ENCODE data around the gene ZBTB7A.
A peak's percentile ranks its signal among the peaks of the same experiment; 100 is the strongest.

The ZBTB7A gene

GRCh38 chr19:4066682-4067395, at the start of gene ZBTB7A:
Gene ZBTB7A, minus strand, starts transcription at chr19:4066899. Its CDS starts 11,667 bp downstream, at chr19:4055232.
- H2AFZ ChIP-seq (ENCODE audit: low read depth, low read length): peak within 1 kb of the TSS; percentile 91
- peaks cover 21% of the 10 kb centered on the region for H3K27me3 ChIP-seq (ENCODE audit: insufficient read depth, low read length)
- peaks cover 17% of the 10 kb centered on the region for H3K4me1 ChIP-seq (ENCODE audit: insufficient read depth, low read length)
- peak within 1 kb of the TSS; percentile 60 for H3K4me3 ChIP-seq (ENCODE audit: low read length)
- no peaks in the 10 kb centered on the region for H3K36me3 ChIP-seq (ENCODE audit: insufficient read depth, low read length)
- no peaks in the 10 kb centered on the region for H3K9me3 ChIP-seq (ENCODE audit: low read length)

DNA sequence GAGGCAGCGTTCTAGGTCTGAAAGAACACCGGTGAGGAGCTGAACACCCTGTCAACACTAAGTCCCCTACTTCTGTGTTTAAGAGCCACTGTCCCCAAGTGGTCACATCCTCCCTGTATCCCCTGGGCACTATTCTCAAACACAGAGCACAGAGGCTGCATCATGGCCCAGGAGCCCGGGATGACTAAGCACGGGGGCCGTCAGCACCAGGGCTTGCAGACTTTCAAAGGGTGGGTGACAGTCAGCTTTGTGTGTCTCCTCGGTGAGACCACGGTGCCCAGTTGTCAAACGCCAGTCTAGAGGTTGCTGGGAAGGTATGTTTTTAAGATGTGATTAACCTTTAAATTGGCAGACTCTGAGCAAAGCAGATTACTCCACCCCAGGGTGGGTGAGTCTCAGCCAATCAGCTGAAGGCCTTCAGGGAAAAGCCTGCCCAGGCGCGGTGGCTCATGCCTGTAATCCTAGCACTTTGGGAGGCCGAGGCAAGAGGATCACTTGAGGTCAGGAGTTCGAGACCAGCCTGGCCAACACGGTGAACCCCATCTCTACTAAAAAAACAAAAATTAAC, 49.2 kb upstream of the ZBTB7A start:
- H3K27me3 ChIP-seq (ENCODE audit: insufficient read depth, low read length): no peaks in the 10 kb centered on the region
- H3K4me1 ChIP-seq (ENCODE audit: insufficient read depth, low read length): no peaks in the 10 kb centered on the region
- H3K4me3 ChIP-seq (ENCODE audit: low read length): no peak overlapping the region
- peaks cover 53% of the 10 kb centered on the region for H3K36me3 ChIP-seq (ENCODE audit: insufficient read depth, low read length)
- peaks cover 4% of the 10 kb centered on the region for H3K9me3 ChIP-seq (ENCODE audit: low read length)
- H2AFZ ChIP-seq (ENCODE audit: low read depth, low read length): no peak overlapping the region

DNA sequence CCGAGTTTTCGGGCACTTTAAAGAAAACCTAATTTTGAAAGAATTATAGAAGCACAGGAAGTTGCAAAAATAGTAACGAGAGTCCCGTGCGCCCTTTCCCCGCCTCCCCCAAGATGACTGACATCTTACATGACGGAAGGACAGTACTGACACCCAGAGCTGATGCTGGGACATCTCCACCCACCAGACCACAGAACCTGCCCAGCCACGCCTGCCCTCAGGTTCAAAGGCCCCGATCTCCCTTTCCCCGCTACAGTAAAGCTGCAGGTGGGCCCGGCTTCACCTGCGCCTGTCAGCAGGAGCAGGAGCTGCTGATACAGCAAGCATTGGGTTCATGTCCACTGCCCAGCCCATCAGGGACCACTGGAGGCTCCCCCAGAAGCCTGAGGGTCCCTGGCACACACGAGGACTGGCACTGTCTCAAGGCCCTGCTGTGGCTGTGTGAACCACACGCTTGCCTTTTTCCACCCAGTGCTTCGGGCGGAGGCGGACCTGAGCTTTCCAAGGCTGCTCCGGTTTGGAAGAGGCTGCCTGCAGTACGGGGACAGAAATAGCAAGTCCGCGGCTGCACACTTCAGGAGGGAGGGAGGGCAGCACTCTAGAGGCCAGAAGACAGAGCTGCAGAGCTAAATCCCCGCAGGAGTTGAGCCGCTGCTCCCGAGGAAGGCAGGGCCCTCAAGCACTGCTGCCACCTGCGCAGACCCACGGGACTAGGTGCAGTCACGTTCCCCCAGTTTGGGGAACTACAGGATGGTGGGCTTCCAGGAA, 48.5 kb upstream of the ZBTB7A start:
- Histone ChIP-seq H3K4me3 (ENCODE audit: low read length) (no peak overlapping the region), H3K27me3 (ENCODE audit: insufficient read depth, low read length) (no peaks in the 10 kb centered on the region), H3K4me1 (ENCODE audit: insufficient read depth, low read length) (no peaks in the 10 kb centered on the region), H3K9me3 (ENCODE audit: low read length) (peaks cover 4% of the 10 kb centered on the region), H3K36me3 (ENCODE audit: insufficient read depth, low read length) (peaks cover 59% of the 10 kb centered on the region), H2AFZ (ENCODE audit: low read depth, low read length) (no peak overlapping the region)

DNA sequence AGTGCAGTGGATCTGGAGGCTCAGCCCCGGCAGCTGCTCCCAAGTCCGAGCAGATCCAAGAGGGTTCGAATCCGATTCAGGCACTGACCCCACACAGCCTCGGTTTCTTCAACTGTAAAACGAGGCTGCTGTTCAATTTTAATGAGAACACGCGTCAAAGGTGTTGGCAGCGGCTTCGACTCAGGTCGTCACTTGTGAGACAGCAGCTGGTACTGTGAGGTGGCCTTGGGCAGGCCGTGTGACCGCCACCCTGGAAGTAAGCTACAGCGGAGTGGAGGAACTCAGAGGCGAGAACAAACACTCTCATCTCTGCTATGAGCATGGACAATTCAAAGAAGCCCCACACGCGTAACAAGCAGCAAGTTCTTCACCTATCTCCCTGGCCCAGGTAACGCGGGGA, 47.5 kb upstream of the ZBTB7A start:
- Histone ChIP-seq H3K27me3 (ENCODE audit: insufficient read depth, low read length) (no peaks in the 10 kb centered on the region), H2AFZ (ENCODE audit: low read depth, low read length) (no peak overlapping the region), H3K4me3 (ENCODE audit: low read length) (no peak overlapping the region), H3K9me3 (ENCODE audit: low read length) (peaks cover 4% of the 10 kb centered on the region), H3K36me3 (ENCODE audit: insufficient read depth, low read length) (peaks cover 61% of the 10 kb centered on the region), H3K4me1 (ENCODE audit: insufficient read depth, low read length) (no peaks in the 10 kb centered on the region)

DNA sequence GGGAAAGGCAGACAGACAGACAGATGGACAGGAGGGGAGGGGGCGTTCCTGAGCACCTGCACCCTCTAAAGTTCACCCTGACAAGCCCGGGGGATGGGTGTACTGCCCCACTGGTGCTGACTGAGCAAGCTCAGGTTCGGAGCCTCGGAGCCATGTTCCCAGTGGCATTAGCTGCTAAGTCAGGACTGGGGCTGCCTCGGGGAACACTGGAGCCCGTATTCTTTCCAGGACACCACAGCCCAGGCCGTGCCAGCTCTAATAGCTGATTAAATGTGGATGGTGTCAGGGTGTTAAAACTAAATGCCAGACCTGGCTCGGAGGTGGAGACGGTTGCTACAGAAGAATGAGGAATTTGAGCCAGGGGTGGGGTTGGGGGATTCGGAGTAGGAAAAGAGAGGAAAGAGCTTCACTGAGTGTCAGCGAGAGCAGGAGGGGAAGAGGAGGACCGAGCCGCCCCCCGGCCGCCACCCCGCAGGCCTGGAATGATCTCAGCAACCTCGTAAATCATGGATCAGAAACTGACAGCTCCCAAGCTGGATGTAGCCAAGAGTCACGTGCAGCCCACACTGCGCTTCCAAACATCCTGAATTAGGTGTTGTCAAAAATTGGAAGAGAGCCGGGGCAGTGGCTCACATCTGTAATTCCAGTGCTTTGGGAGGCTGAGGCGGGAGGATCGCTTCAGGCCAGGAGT, 46.8 kb upstream of the ZBTB7A start:
- no peaks in the 10 kb centered on the region for H3K4me1 ChIP-seq (ENCODE audit: insufficient read depth, low read length)
- no peaks in the 10 kb centered on the region for H3K27me3 ChIP-seq (ENCODE audit: insufficient read depth, low read length)
- no peak overlapping the region for H2AFZ ChIP-seq (ENCODE audit: low read depth, low read length)
- peaks cover 6% of the 10 kb centered on the region for H3K9me3 ChIP-seq (ENCODE audit: low read length)
- H3K36me3 ChIP-seq (ENCODE audit: insufficient read depth, low read length): peaks cover 68% of the 10 kb centered on the region
- no peak overlapping the region for H3K4me3 ChIP-seq (ENCODE audit: low read length)

DNA sequence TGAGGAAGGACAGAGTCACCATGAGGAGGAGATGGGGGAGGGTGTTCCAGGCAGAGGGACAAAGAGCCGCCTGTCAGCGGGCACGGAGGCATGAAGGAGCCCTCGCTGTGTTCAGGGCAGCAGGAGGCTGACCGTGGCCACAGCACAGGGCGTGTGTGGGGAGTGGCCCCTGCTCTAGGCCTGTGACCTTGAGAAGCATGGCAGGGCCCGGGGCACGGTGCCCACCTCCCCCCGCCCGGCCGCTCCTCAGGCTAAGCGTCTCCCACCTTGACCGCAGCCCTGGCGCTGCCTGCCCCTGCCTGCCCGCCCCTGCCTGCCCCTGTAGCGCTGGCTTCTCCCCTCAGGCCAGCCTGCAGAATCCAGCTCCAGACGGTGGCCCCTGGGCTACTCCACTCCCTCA, 45.7 kb upstream of the ZBTB7A start:
- H3K4me3 ChIP-seq (ENCODE audit: low read length): no peak overlapping the region
- peaks cover 6% of the 10 kb centered on the region for H3K9me3 ChIP-seq (ENCODE audit: low read length)
- H3K4me1 ChIP-seq (ENCODE audit: insufficient read depth, low read length): no peaks in the 10 kb centered on the region
- H3K36me3 ChIP-seq (ENCODE audit: insufficient read depth, low read length): peaks cover 75% of the 10 kb centered on the region
- H2AFZ ChIP-seq (ENCODE audit: low read depth, low read length): no peak overlapping the region
- H3K27me3 ChIP-seq (ENCODE audit: insufficient read depth, low read length): no peaks in the 10 kb centered on the region

GRCh38 chr19:4109626-4109945, 42.9 kb upstream of the ZBTB7A start:
- H2AFZ ChIP-seq (ENCODE audit: low read depth, low read length): no peak overlapping the region
- H3K27me3 ChIP-seq (ENCODE audit: insufficient read depth, low read length): no peaks in the 10 kb centered on the region
- no peaks in the 10 kb centered on the region for H3K4me1 ChIP-seq (ENCODE audit: insufficient read depth, low read length)
- H3K36me3 ChIP-seq (ENCODE audit: insufficient read depth, low read length): peaks cover 76% of the 10 kb centered on the region
- H3K9me3 ChIP-seq (ENCODE audit: low read length): peaks cover 6% of the 10 kb centered on the region
- no peak overlapping the region for H3K4me3 ChIP-seq (ENCODE audit: low read length)

DNA sequence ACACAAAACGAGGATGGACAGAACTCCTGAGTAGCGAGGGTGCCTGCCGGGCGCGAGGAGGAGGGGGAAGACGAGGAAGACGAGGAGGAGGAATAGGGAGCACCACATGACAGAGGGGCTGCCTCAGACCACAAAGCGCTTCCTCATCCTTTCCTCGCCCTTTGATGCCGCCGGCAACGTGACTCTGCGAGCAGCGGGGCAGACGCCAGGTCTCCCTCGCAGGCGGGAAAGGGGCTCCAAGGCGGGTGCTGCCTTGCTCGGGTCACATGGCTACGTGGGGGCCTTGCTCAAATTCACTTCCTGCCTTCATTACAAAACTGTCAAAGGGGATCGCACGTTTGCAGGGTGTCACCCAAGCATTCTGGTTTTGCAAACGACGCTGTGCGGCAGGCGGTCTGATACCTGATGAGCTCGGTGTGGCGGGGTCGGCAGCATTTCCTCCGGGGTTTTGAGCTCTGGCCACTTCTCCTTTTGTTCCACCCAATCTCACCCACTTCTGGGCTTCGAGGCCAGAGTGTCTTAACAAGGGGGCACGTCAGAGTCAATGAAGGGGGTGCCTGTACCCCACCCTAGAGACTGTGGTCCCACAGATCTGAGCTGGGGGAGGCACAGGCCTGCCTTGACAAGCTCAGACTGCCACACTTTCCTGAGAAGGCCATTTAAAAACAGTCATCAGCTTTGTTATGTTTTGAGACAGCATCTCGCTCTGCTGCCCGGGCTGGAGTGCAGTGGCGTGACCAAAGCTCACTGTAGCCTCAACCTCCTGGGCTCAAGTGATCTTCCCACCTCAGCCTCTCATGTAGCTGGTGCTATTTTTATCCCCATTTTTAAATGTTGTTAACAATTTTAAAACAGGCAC, 42.3 kb upstream of the ZBTB7A start:
- no peak overlapping the region for H3K4me3 ChIP-seq (ENCODE audit: low read length)
- H2AFZ ChIP-seq (ENCODE audit: low read depth, low read length): no peak overlapping the region
- no peaks in the 10 kb centered on the region for H3K27me3 ChIP-seq (ENCODE audit: insufficient read depth, low read length)
- H3K9me3 ChIP-seq (ENCODE audit: low read length): peaks cover 6% of the 10 kb centered on the region
- H3K4me1 ChIP-seq (ENCODE audit: insufficient read depth, low read length): no peaks in the 10 kb centered on the region
- H3K36me3 ChIP-seq (ENCODE audit: insufficient read depth, low read length): peaks cover 72% of the 10 kb centered on the region

DNA sequence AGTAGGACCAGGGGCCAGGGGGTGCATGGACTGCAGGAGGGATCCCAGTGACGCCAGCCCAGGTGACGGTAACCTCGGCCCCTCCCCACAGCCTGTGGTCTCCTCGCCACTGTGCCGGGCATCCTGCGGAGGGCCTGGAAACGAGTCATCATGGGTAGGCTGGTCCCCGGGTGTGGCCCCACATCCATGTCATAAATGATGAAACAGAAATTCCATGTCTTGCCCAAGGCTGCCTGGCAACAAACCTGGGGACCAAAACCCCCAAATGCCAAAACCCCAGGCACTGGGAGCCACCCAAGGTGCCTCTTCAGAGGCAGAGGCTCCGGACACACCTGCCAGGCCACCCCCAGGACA, 36.4 kb upstream of the ZBTB7A start:
- Histone ChIP-seq H3K4me1 (ENCODE audit: insufficient read depth, low read length) (no peaks in the 10 kb centered on the region), H2AFZ (ENCODE audit: low read depth, low read length) (no peak overlapping the region), H3K27me3 (ENCODE audit: insufficient read depth, low read length) (no peaks in the 10 kb centered on the region), H3K36me3 (ENCODE audit: insufficient read depth, low read length) (peaks cover 74% of the 10 kb centered on the region), H3K4me3 (ENCODE audit: low read length) (no peak overlapping the region), H3K9me3 (ENCODE audit: low read length) (no peaks in the 10 kb centered on the region)

GRCh38 chr19:4102339-4103079, 35.8 kb upstream of the ZBTB7A start:
- no peak overlapping the region for H2AFZ ChIP-seq (ENCODE audit: low read depth, low read length)
- peaks cover 72% of the 10 kb centered on the region for H3K36me3 ChIP-seq (ENCODE audit: insufficient read depth, low read length)
- H3K4me1 ChIP-seq (ENCODE audit: insufficient read depth, low read length): no peaks in the 10 kb centered on the region
- H3K4me3 ChIP-seq (ENCODE audit: low read length): no peak overlapping the region
- no peaks in the 10 kb centered on the region for H3K27me3 ChIP-seq (ENCODE audit: insufficient read depth, low read length)
- H3K9me3 ChIP-seq (ENCODE audit: low read length): no peaks in the 10 kb centered on the region

GRCh38 chr19:4101496-4101770, 34.7 kb upstream of the ZBTB7A start:
- no peak overlapping the region for H2AFZ ChIP-seq (ENCODE audit: low read depth, low read length)
- peaks cover 69% of the 10 kb centered on the region for H3K36me3 ChIP-seq (ENCODE audit: insufficient read depth, low read length)
- H3K4me1 ChIP-seq (ENCODE audit: insufficient read depth, low read length): no peaks in the 10 kb centered on the region

More at GRCh38 chr19:4101496-4101770, 34.7 kb upstream of the ZBTB7A start:
- Histone ChIP-seq H3K27me3 (ENCODE audit: insufficient read depth, low read length) (no peaks in the 10 kb centered on the region), H3K9me3 (ENCODE audit: low read length) (peaks cover 1% of the 10 kb centered on the region), H3K4me3 (ENCODE audit: low read length) (no peak overlapping the region)
